ENCODE measurements around the gene UGT8.

The UGT8 gene
- 0 to 0.17 (median 0) reads per million in 3 donors for total RNA-seq

- Histone ChIP-seq H3K27ac (ENCODE audit: insufficient read depth, low read length, poor library complexity, severe bottlenecking) (no peak within 1 kb of the TSS), H3K36me3 (ENCODE audit: control insufficient read depth, insufficient read depth, low read length) (no peaks in the 10 kb centered on the region), H3K4me3 (ENCODE audit: insufficient read depth, low read depth, low read length, poor library complexity, severe bottlenecking) (peak within 1 kb of the TSS; percentile 34), H3K9me3 (ENCODE audit: control insufficient read depth, low read length) (no peaks in the 10 kb centered on the region), H3K4me1 (ENCODE audit: control insufficient read depth, insufficient read depth, low read length, poor library complexity, severe bottlenecking) (peaks cover 2% of the 10 kb centered on the region), H3K27me3 (replicated peaks; ENCODE audit: control insufficient read depth, insufficient read depth, low read length, poor library complexity, severe bottlenecking) (no peaks in the 10 kb centered on the region)
- DNase-seq, result no peak
Observed at GRCh38 chr4:114598191-114599121, at the start of gene UGT8. Gene UGT8, plus strand, starts transcription at chr4:114598807. Its CDS starts 24,074 bp downstream, at chr4:114622881.

- Histone ChIP-seq H3K4me3 (ENCODE audit: insufficient read depth, low read depth, low read length, poor library complexity, severe bottlenecking) (no peak overlapping the region), H3K36me3 (ENCODE audit: control insufficient read depth, insufficient read depth, low read length) (no peaks in the 10 kb centered on the region), H3K27me3 (replicated peaks; ENCODE audit: control insufficient read depth, insufficient read depth, low read length, poor library complexity, severe bottlenecking) (no peaks in the 10 kb centered on the region), H3K27ac (ENCODE audit: insufficient read depth, low read length, poor library complexity, severe bottlenecking) (no peak overlapping the region), H3K9me3 (ENCODE audit: control insufficient read depth, low read length) (no peaks in the 10 kb centered on the region), H3K4me1 (ENCODE audit: control insufficient read depth, insufficient read depth, low read length, poor library complexity, severe bottlenecking) (no peaks in the 10 kb centered on the region)
- DNase-seq, result no peak
Observed at GRCh38 chr4:114549638-114550037, 49.0 kb upstream of the UGT8 start.

- Histone ChIP-seq H3K4me3 (ENCODE audit: insufficient read depth, low read depth, low read length, poor library complexity, severe bottlenecking) (no peak overlapping the region), H3K36me3 (ENCODE audit: control insufficient read depth, insufficient read depth, low read length) (no peaks in the 10 kb centered on the region), H3K27me3 (replicated peaks; ENCODE audit: control insufficient read depth, insufficient read depth, low read length, poor library complexity, severe bottlenecking) (no peaks in the 10 kb centered on the region), H3K27ac (ENCODE audit: insufficient read depth, low read length, poor library complexity, severe bottlenecking) (no peak overlapping the region), H3K9me3 (ENCODE audit: control insufficient read depth, low read length) (no peaks in the 10 kb centered on the region), H3K4me1 (ENCODE audit: control insufficient read depth, insufficient read depth, low read length, poor library complexity, severe bottlenecking) (no peaks in the 10 kb centered on the region)
- no peak for DNase-seq
Observed at GRCh38 chr4:114558446-114559020, 40.1 kb upstream of the UGT8 start.

- no peaks in the 10 kb centered on the region for H3K9me3 ChIP-seq (ENCODE audit: control insufficient read depth, low read length)
- DNase-seq, result no peak
- no peaks in the 10 kb centered on the region for H3K27me3 ChIP-seq (replicated peaks; ENCODE audit: control insufficient read depth, insufficient read depth, low read length, poor library complexity, severe bottlenecking)
- H3K36me3 ChIP-seq (ENCODE audit: control insufficient read depth, insufficient read depth, low read length), result no peaks in the 10 kb centered on the region
- H3K27ac ChIP-seq (ENCODE audit: insufficient read depth, low read length, poor library complexity, severe bottlenecking), result no peak overlapping the region
- H3K4me1 ChIP-seq (ENCODE audit: control insufficient read depth, insufficient read depth, low read length, poor library complexity, severe bottlenecking), result no peaks in the 10 kb centered on the region
- H3K4me3 ChIP-seq (ENCODE audit: insufficient read depth, low read depth, low read length, poor library complexity, severe bottlenecking), result no peak overlapping the region
Observed at GRCh38 chr4:114561590-114561989, 37.0 kb upstream of the UGT8 start.

- H3K27ac ChIP-seq (ENCODE audit: insufficient read depth, low read length, poor library complexity, severe bottlenecking), result no peak overlapping the region
- no peak for DNase-seq
- no peak overlapping the region for H3K4me3 ChIP-seq (ENCODE audit: insufficient read depth, low read depth, low read length, poor library complexity, severe bottlenecking)
- H3K9me3 ChIP-seq (ENCODE audit: control insufficient read depth, low read length), result no peaks in the 10 kb centered on the region
- H3K36me3 ChIP-seq (ENCODE audit: control insufficient read depth, insufficient read depth, low read length), result no peaks in the 10 kb centered on the region
- H3K27me3 ChIP-seq (replicated peaks; ENCODE audit: control insufficient read depth, insufficient read depth, low read length, poor library complexity, severe bottlenecking), result no peaks in the 10 kb centered on the region
- H3K4me1 ChIP-seq (ENCODE audit: control insufficient read depth, insufficient read depth, low read length, poor library complexity, severe bottlenecking), result no peaks in the 10 kb centered on the region
Observed at GRCh38 chr4:114562176-114562904, 36.3 kb upstream of the UGT8 start.

- no peaks in the 10 kb centered on the region for H3K27me3 ChIP-seq (replicated peaks; ENCODE audit: control insufficient read depth, insufficient read depth, low read length, poor library complexity, severe bottlenecking)
- H3K36me3 ChIP-seq (ENCODE audit: control insufficient read depth, insufficient read depth, low read length), result no peaks in the 10 kb centered on the region
- no peak overlapping the region for H3K27ac ChIP-seq (ENCODE audit: insufficient read depth, low read length, poor library complexity, severe bottlenecking)
- DNase-seq, result no peak
- no peaks in the 10 kb centered on the region for H3K4me1 ChIP-seq (ENCODE audit: control insufficient read depth, insufficient read depth, low read length, poor library complexity, severe bottlenecking)
- H3K9me3 ChIP-seq (ENCODE audit: control insufficient read depth, low read length), result no peaks in the 10 kb centered on the region
- H3K4me3 ChIP-seq (ENCODE audit: insufficient read depth, low read depth, low read length, poor library complexity, severe bottlenecking), result no peak overlapping the region
Observed at GRCh38 chr4:114563536-114564315, 34.9 kb upstream of the UGT8 start.

- Histone ChIP-seq H3K27me3 (replicated peaks; ENCODE audit: control insufficient read depth, insufficient read depth, low read length, poor library complexity, severe bottlenecking) (no peaks in the 10 kb centered on the region), H3K27ac (ENCODE audit: insufficient read depth, low read length, poor library complexity, severe bottlenecking) (no peak overlapping the region), H3K4me1 (ENCODE audit: control insufficient read depth, insufficient read depth, low read length, poor library complexity, severe bottlenecking) (no peaks in the 10 kb centered on the region), H3K36me3 (ENCODE audit: control insufficient read depth, insufficient read depth, low read length) (no peaks in the 10 kb centered on the region), H3K4me3 (ENCODE audit: insufficient read depth, low read depth, low read length, poor library complexity, severe bottlenecking) (no peak overlapping the region), H3K9me3 (ENCODE audit: control insufficient read depth, low read length) (no peaks in the 10 kb centered on the region)
- DNase-seq, result no peak
Observed at GRCh38 chr4:114577386-114577785, 21.2 kb upstream of the UGT8 start.

GRCh38 chr4:114582621-114583020 is 16.0 kb upstream of the UGT8 start:
- Histone ChIP-seq H3K9me3 (ENCODE audit: control insufficient read depth, low read length) (no peaks in the 10 kb centered on the region), H3K4me3 (ENCODE audit: insufficient read depth, low read depth, low read length, poor library complexity, severe bottlenecking) (no peak overlapping the region), H3K36me3 (ENCODE audit: control insufficient read depth, insufficient read depth, low read length) (no peaks in the 10 kb centered on the region), H3K27ac (ENCODE audit: insufficient read depth, low read length, poor library complexity, severe bottlenecking) (no peak overlapping the region), H3K27me3 (replicated peaks; ENCODE audit: control insufficient read depth, insufficient read depth, low read length, poor library complexity, severe bottlenecking) (no peaks in the 10 kb centered on the region), H3K4me1 (ENCODE audit: control insufficient read depth, insufficient read depth, low read length, poor library complexity, severe bottlenecking) (no peaks in the 10 kb centered on the region)
- no peak for DNase-seq

- DNase-seq, result no peak
- Histone ChIP-seq H3K9me3 (ENCODE audit: control insufficient read depth, low read length) (no peaks in the 10 kb centered on the region), H3K27ac (ENCODE audit: insufficient read depth, low read length, poor library complexity, severe bottlenecking) (no peak overlapping the region), H3K4me1 (ENCODE audit: control insufficient read depth, insufficient read depth, low read length, poor library complexity, severe bottlenecking) (no peaks in the 10 kb centered on the region), H3K36me3 (ENCODE audit: control insufficient read depth, insufficient read depth, low read length) (no peaks in the 10 kb centered on the region), H3K27me3 (replicated peaks; ENCODE audit: control insufficient read depth, insufficient read depth, low read length, poor library complexity, severe bottlenecking) (no peaks in the 10 kb centered on the region), H3K4me3 (ENCODE audit: insufficient read depth, low read depth, low read length, poor library complexity, severe bottlenecking) (no peak overlapping the region)
Observed at GRCh38 chr4:114588305-114588704, 10.3 kb upstream of the UGT8 start.

Measured in effector memory CD4-positive, alpha-beta T cell (primary cell).